Activated CD8-positive, alpha-beta T cell treated with anti-CD3 and anti-CD28 coated beads, Interleukin-2, amount 10 ng/mL, durations not matched to agents 7 days and 5 days (primary cell): ENCODE measurements around the gene CASKIN2. TPM values are rescaled to one million over a fixed set of nuclear protein-coding genes. Genes with fewer than 3 reads are reported as not detected.

Experiments
- ATAC-seq: fragments of 150-1000 bp; cut with Tn5 transposase; one replicate; pipeline ENCODE4 v1.10.0; 2021; ENCODE audit warnings: moderate library complexity
- CTCF ChIA-PET: fragments of 350-600 bp; sonication (Branson Sonifier 250); formaldehyde crosslinking; loops from one replicate; lab custom pipeline; 2021; ENCODE audit warnings: antibody characterized with exemption; lab: Charles Lee
- POLR2A ChIA-PET: fragments of 350-600 bp; sonication (Branson Sonifier 250); formaldehyde crosslinking; loops from one replicate; lab custom pipeline; 2021; ENCODE audit warnings: antibody characterized with exemption; lab: Charles Lee
- DNase-seq: peaks from one replicate; pipeline ENCODE4 v3.0.0-alpha.2; 2020
- H3K27ac Mint-ChIP-seq: one replicate; pipeline ENCODE4 v1.8.0; 2021; ENCODE audit warnings: mild to moderate bottlenecking, mixed read lengths
- H3K27me3 Mint-ChIP-seq: one replicate; pipeline ENCODE4 v1.8.0; 2021; ENCODE audit warnings: low read depth, mixed read lengths
- H3K36me3 Mint-ChIP-seq: one replicate; pipeline ENCODE4 v1.8.0; 2021; ENCODE audit warnings: low read depth, mixed read lengths
- H3K4me1 Mint-ChIP-seq: one replicate; pipeline ENCODE4 v1.8.0; 2021; ENCODE audit warnings: low read depth, mixed read lengths
- H3K4me3 Mint-ChIP-seq: one replicate; pipeline ENCODE4 v1.8.0; 2021; ENCODE audit warnings: mild to moderate bottlenecking, mixed read lengths
- H3K9me3 Mint-ChIP-seq: one replicate; pipeline ENCODE4 v1.8.0; 2022; ENCODE audit warnings: mixed read lengths; ENCODE audit not compliant: insufficient read depth
- total RNA-seq, 2 experiments: library from RNA; stranded (reverse); gene quantifications; one replicate each; pipeline ENCODE4 v1.2.3, GENCODE V29; 2021

CASKIN2 gene
- total RNA-seq, 2 experiments from 2014 or later: 0.68 to 0.97 TPM

DNA sequence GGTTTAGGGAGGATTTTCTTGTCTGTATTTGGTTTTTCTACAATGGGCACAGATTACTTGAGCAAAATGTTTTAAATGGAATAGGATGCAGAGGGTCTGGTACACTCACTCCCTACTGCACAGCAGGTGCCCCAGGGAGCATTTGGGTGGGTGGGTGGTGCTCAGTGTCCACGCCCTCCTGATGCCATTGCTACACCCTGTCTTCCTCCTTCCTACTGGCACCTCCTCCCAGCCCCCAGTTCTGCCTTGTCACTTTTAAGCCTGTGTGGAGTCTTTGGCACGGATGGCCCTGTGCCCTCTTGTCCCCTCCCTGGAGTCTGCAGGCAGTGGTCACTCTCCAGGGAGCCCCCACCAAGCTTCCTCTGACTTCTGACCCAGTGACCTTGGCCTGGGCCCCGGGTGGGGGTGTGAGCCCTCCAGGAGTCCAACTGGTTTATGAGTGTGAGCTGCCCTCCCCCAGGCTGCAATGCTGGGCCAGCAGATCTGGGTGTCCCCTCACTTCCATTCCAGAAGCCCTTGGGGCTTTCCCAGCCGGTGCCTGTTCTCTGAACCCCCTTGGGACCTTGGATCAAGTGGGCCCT lies 25.7 kb upstream of the CASKIN2 start:
- Mint-ChIP-seq H3K36me3 (no peaks in the 10 kb centered on the region), H3K4me1 (peaks cover 4% of the 10 kb centered on the region), H3K27ac (peak overlapping the region; percentile 27), H3K9me3 (no peaks in the 10 kb centered on the region), H3K4me3 (no peak overlapping the region), H3K27me3 (no peaks in the 10 kb centered on the region)
- POLR2A ChIA-PET: no interaction called here
- DNase-seq (no peak), ATAC-seq (no peak)
- CTCF ChIA-PET: no interaction called here

DNA sequence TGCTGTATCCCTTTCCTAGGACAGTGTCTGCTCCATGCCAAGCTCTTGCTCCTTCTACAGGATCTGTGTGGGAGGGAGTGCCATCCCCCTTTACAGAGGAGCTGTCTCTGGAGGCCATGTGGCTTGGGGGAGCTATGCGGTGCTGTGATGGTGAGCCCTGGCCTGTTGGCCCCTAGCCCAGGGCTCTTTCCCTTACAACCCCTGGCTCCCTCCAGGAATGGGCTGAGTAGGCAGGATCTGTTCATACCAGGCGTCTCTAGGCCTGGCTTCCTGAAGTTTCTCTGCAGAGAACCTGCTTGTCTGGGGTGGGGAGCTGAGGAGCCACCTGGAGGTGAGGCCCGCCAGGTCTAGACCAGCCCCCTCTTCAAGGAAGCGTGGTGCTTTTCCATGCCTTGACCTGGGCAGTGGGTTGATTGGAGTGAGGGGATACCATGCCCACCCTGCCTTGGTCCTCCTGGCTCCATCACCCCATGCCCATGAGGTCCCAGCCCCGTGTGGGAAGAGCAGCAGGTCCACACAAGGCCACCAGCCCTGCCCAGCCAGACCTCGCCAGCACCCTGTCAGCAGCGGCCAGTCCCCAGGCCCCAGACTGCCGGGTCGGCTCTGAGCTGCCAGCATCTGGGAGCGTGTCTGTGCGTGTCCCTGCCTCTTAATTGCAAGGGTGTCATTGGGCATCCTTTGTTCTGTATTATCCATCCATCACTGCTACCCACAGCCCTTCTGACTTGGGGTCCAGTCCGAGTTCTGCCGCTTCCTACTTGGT lies 24.8 kb upstream of the CASKIN2 start:
- Mint-ChIP-seq H3K36me3 (no peaks in the 10 kb centered on the region), H3K4me3 (no peak overlapping the region), H3K27ac (no peak overlapping the region), H3K27me3 (no peaks in the 10 kb centered on the region), H3K4me1 (peaks cover 13% of the 10 kb centered on the region), H3K9me3 (no peaks in the 10 kb centered on the region)
- ATAC-seq (no peak), DNase-seq (no peak)
- ChIA-PET POLR2A (no interaction called here), CTCF (interaction anchor here (0.8 to 1.1 kb wide), 2 partner anchors 22 to 426 kb away, joined by 3 read pairs; no protein-coding TSS in a partner anchor)

DNA sequence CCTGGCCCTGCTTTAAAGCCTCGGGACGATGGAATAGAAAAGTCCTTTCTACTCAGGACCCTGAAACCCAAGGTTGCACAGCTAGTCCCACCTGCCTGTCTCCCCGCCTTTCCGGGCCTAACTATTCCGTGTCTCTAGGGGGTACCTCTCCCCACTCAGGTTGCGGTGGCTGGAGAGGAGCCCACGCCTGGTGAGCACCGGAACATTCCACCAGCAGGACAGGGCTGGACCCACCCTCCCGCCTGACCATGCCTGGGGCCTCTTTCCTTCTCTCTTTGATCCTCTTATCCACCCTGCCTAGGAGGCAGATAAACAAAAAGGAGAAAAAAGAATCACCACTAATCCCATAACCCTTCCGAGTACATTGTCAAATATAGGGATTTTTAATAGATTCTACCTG lies 21.0 kb upstream of the CASKIN2 start:
- DNase-seq: no peak
- CTCF ChIA-PET: interaction anchor here (3.4 kb wide), 1 partner anchor 19 kb away, joined by 26 read pairs; the partner anchor contains the start of gene TSEN54
- Mint-ChIP-seq H3K9me3 (no peaks in the 10 kb centered on the region), H3K36me3 (peaks cover 2% of the 10 kb centered on the region), H3K4me3 (no peak overlapping the region), H3K27me3 (no peaks in the 10 kb centered on the region), H3K4me1 (peaks cover 31% of the 10 kb centered on the region), H3K27ac (peak overlapping the region; percentile 60)
- ATAC-seq: no peak
- POLR2A ChIA-PET: interaction anchor here (2.0 kb wide), 1 partner anchor 12 kb away, joined by 8 read pairs; no protein-coding TSS in a partner anchor

GRCh38 chr17:75535871-75536270 lies 20.5 kb upstream of the CASKIN2 start:
- peaks cover 2% of the 10 kb centered on the region for H3K36me3 Mint-ChIP-seq

GRCh38 chr17:75535119-75535537 lies 19.8 kb upstream of the CASKIN2 start:
- Mint-ChIP-seq H3K36me3 (peaks cover 2% of the 10 kb centered on the region), H3K27me3 (no peaks in the 10 kb centered on the region), H3K27ac (peak overlapping the region; percentile 92), H3K4me3 (peak overlapping the region; percentile 27), H3K4me1 (peaks cover 31% of the 10 kb centered on the region), H3K9me3 (no peaks in the 10 kb centered on the region)
- DNase-seq (peak; percentile 86), ATAC-seq (peak; percentile 97)
- ChIA-PET CTCF (interaction anchor here (0.8 to 3.4 kb wide), 14 partner anchors 9 to 264 kb away, joined by 3 to 26 read pairs (median 3); partner anchors contain the start of genes LLGL2, MIF4GD, SLC25A19 and SMIM5), POLR2A (interaction anchor here (0.6 to 2.0 kb wide), 11 partner anchors 11 to 509 kb away, joined by 3 to 15 read pairs (median 4); partner anchors contain the start of genes TMEM94 and TSEN54)

More at GRCh38 chr17:75535871-75536270, 20.5 kb upstream of the CASKIN2 start:
- POLR2A ChIA-PET: interaction anchor here (0.5 to 2.0 kb wide), 6 partner anchors 12 to 510 kb away, joined by 3 to 15 read pairs (median 6); partner anchors contain the start of genes TMEM94 and TSEN54
- peaks cover 31% of the 10 kb centered on the region for H3K4me1 Mint-ChIP-seq
- no peaks in the 10 kb centered on the region for H3K9me3 Mint-ChIP-seq
- no peaks in the 10 kb centered on the region for H3K27me3 Mint-ChIP-seq
- CTCF ChIA-PET: interaction anchor here (1.0 to 3.4 kb wide), 5 partner anchors 8 to 97 kb away, joined by 3 to 26 read pairs (median 4); partner anchors contain the start of genes SMIM5 and TSEN54
- peak overlapping the region; percentile 27 for H3K4me3 Mint-ChIP-seq
- ATAC-seq (no peak), DNase-seq (no peak)
- H3K27ac Mint-ChIP-seq: peak overlapping the region; percentile 92

GRCh38 chr17:75531721-75532072 lies 16.4 kb upstream of the CASKIN2 start:
- ATAC-seq (no peak), DNase-seq (no peak)
- no peak overlapping the region for H3K27ac Mint-ChIP-seq
- ChIA-PET POLR2A (interaction anchor here (1.0 kb wide), 1 partner anchor 13 kb away, joined by 3 read pairs; no protein-coding TSS in a partner anchor), CTCF (interaction anchor here (1.3 kb wide), 1 partner anchor 218 kb away, joined by 3 read pairs; no protein-coding TSS in a partner anchor)
- H3K9me3 Mint-ChIP-seq: no peaks in the 10 kb centered on the region
- H3K4me3 Mint-ChIP-seq: no peak overlapping the region
- H3K4me1 Mint-ChIP-seq: peaks cover 36% of the 10 kb centered on the region
- H3K36me3 Mint-ChIP-seq: peaks cover 3% of the 10 kb centered on the region
- H3K27me3 Mint-ChIP-seq: peaks cover 3% of the 10 kb centered on the region

- ChIA-PET CTCF (no interaction called here), POLR2A (interaction anchor here (1.0 kb wide), 1 partner anchor 12 kb away, joined by 3 read pairs; no protein-coding TSS in a partner anchor)
- ATAC-seq: no peak
- H3K27ac Mint-ChIP-seq: no peak overlapping the region
- peaks cover 3% of the 10 kb centered on the region for H3K36me3 Mint-ChIP-seq
- no peaks in the 10 kb centered on the region for H3K9me3 Mint-ChIP-seq
- no peak for DNase-seq
- H3K27me3 Mint-ChIP-seq: peaks cover 7% of the 10 kb centered on the region
- H3K4me1 Mint-ChIP-seq: peaks cover 39% of the 10 kb centered on the region
- H3K4me3 Mint-ChIP-seq: no peak overlapping the region
Observed at GRCh38 chr17:75530837-75531720, 15.7 kb upstream of the CASKIN2 start.

DNA sequence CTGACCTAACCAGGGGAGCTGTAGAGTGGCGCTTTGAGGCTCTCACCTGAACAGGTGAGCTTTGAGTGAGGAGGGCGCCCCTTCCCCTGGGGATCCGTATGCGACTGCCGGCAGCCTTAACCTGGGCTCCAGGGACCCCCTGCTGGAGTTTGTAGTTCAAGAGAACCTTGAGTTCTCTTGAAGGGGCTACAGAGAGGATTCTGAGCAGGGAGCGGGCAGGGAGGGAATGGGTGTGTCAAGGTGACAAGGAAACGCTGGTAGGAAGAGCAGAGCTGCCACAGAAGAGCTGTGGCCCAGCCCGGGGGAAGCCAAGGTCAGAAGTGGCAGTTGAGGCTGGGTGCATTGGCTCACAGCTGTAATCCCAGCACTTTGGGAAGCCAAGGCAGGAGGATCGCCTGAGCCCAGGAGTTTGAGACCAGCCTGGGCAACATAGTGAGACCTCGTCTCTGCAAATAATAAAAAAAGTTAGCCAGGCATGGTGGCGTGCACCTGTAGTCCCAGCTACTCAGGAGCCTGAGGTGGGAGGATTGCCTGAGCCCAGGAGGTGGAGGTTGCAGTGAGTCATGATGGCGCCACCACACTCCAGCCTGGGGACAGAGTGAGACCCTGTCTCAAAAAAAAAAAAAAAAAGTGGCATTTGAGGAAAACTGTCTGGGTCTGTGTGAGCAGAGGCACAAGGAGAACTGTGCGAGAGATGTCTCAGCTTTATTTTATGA lies 11.4 kb upstream of the CASKIN2 start:
- Mint-ChIP-seq H3K36me3 (peaks cover 19% of the 10 kb centered on the region), H3K9me3 (no peaks in the 10 kb centered on the region), H3K4me3 (peak overlapping the region; percentile 72), H3K27ac (no peak overlapping the region), H3K4me1 (peaks cover 19% of the 10 kb centered on the region), H3K27me3 (peaks cover 7% of the 10 kb centered on the region)
- CTCF ChIA-PET: interaction anchor here (1.2 to 2.6 kb wide), 4 partner anchors 9 to 75 kb away, joined by 3 to 8 read pairs (median 5); partner anchors contain the start of gene TSEN54
- POLR2A ChIA-PET: interaction anchor here (0.6 to 0.8 kb wide), 3 partner anchors 9 to 55 kb away, joined by 3 to 4 read pairs (median 3); partner anchors contain the start of gene TSEN54
- DNase-seq (no peak), ATAC-seq (no peak)

GRCh38 chr17:75525806-75526554 lies 10.6 kb upstream of the CASKIN2 start:
- peaks cover 19% of the 10 kb centered on the region for H3K4me1 Mint-ChIP-seq
- ChIA-PET CTCF (interaction anchor here (1.2 to 2.6 kb wide), 7 partner anchors 8 to 101 kb away, joined by 3 to 14 read pairs (median 4); partner anchors contain the start of gene TSEN54), POLR2A (interaction anchor here (0.8 kb wide), 1 partner anchor 10 kb away, joined by 3 read pairs; the partner anchor contains the start of gene TSEN54)
- H3K27me3 Mint-ChIP-seq: peaks cover 7% of the 10 kb centered on the region
- DNase-seq (no peak), ATAC-seq (no peak)
- peak overlapping the region; percentile 72 for H3K4me3 Mint-ChIP-seq
- no peaks in the 10 kb centered on the region for H3K9me3 Mint-ChIP-seq
- H3K27ac Mint-ChIP-seq: no peak overlapping the region
- H3K36me3 Mint-ChIP-seq: peaks cover 25% of the 10 kb centered on the region
